HepG2 (cell line): ENCODE measurements around the gene SYNJ2. TPM values are rescaled to one million over a fixed set of nuclear protein-coding genes. Genes with fewer than 3 reads are reported as not detected.
A peak's percentile ranks its signal among the peaks of the same experiment; 100 is the strongest.

Source experiments
- BRD4 ChIP-seq: sonication (generic); formaldehyde crosslinking; IDR thresholded peaks from 2 replicates; pipeline ENCODE4 v1.4.0; 2020; ENCODE audit warnings: missing genetic modification reagents
- JUN ChIP-seq: sonication (generic); formaldehyde crosslinking; IDR thresholded peaks from 2 replicates; pipeline ENCODE4 v1.4.0; 2020; ENCODE audit warnings: mild to moderate bottlenecking, missing genetic modification reagents
- KAT8 ChIP-seq: IDR thresholded peaks from 2 replicates; pipeline ENCODE4 v1.6.1; 2016; ENCODE audit warnings: missing genetic modification reagents, missing compliant biosample characterization
- MEIS1 ChIP-seq: sonication (generic); formaldehyde crosslinking; IDR thresholded peaks from 2 replicates; pipeline ENCODE4 v1.9.0; 2021; ENCODE audit warnings: mild to moderate bottlenecking, missing genetic modification reagents, moderate library complexity, borderline replicate concordance
- NFE2L2 ChIP-seq: fragments of 150-350 bp; IDR thresholded peaks from 2 replicates; pipeline ENCODE4 v1.6.1; 2014; ENCODE audit warnings: low read length
- POLR2A ChIP-seq, 2 experiments: IDR thresholded peaks; 2 replicates each; pipeline ENCODE4 v1.6.1; 2011; ENCODE audit warnings: low read depth in 2 of 2, low read length in 2 of 2, mild to moderate bottlenecking in 1 of 2, moderate library complexity in 1 of 2; ENCODE audit not compliant: insufficient read depth in 1 of 2
- POLR2G ChIP-seq: fragments of 200-400 bp; formaldehyde crosslinking; IDR thresholded peaks from 2 replicates; pipeline ENCODE4 v1.6.1; 2018; ENCODE audit warnings: mild to moderate bottlenecking, low read depth, low read length, moderate library complexity
- SMAD3 ChIP-seq: sonication (generic); formaldehyde crosslinking; IDR thresholded peaks from 2 replicates; pipeline ENCODE4 v1.4.0; 2020; ENCODE audit warnings: missing genetic modification reagents
- ZBTB7B ChIP-seq: sonication (generic); formaldehyde crosslinking; IDR thresholded peaks from 2 replicates; pipeline ENCODE4 v1.4.0; 2020; ENCODE audit warnings: missing genetic modification reagents
- ZNF256 ChIP-seq: sonication (generic); formaldehyde crosslinking; conservative IDR thresholded peaks from 2 replicates; pipeline ENCODE4 v1.4.0; 2020; ENCODE audit warnings: missing genetic modification reagents
- ZSCAN20 ChIP-seq: sonication (generic); formaldehyde crosslinking; IDR thresholded peaks from 2 replicates; pipeline ENCODE4 v1.4.0; 2020; ENCODE audit warnings: missing genetic modification reagents, mild to moderate bottlenecking, borderline replicate concordance
- polyA plus RNA-seq, 8 experiments: library from polyadenylated mRNA; depleted of rRNA in 3 of 8; stranded (reverse) in 7 of 8; unstranded in 1 of 8; fragments of >200 nt; fragmentation: Illumina TruSeq in 4 of 8; extraction: Trizol in 4 of 8; gene quantifications; 2 replicates each; pipeline versions ENCODE4 v1.2.1 to v1.2.3, GENCODE V29; 2011 to 2016; ENCODE audit warnings: low read depth in 4 of 8, missing spikeins in 1 of 8, mixed read lengths in 1 of 8; ENCODE audit not compliant: insufficient read depth in 1 of 8
- total RNA-seq, 5 experiments: library from RNA; depleted of rRNA; stranded (reverse); fragments of >200 nt; fragmentation: Illumina TruSeq; extraction: Trizol; gene quantifications; 2 replicates each; pipeline ENCODE4 v1.2.3, GENCODE V29; 2016; ENCODE audit warnings: low read depth in 1 of 5
- TF ChIP-seq, protein P1 (sequence below): sonication (generic); formaldehyde crosslinking; IDR thresholded peaks from one replicate; pipeline ENCODE4 v1.5.1; 2020; ENCODE audit warnings: mild to moderate bottlenecking, missing genetic modification reagents; ENCODE audit errors: not compliant biosample characterization
- TF ChIP-seq, protein P2 (sequence below): sonication (generic); formaldehyde crosslinking; IDR thresholded peaks from 2 replicates; pipeline ENCODE4 v1.4.0; 2020; ENCODE audit warnings: missing genetic modification reagents, mild to moderate bottlenecking, borderline replicate concordance
- TF ChIP-seq, protein P3 (sequence below): sonication (generic); formaldehyde crosslinking; IDR thresholded peaks from 2 replicates; pipeline ENCODE4 v1.4.0; 2020; ENCODE audit warnings: mild to moderate bottlenecking, missing genetic modification reagents, borderline replicate concordance

SYNJ2 gene
- total and polyA plus RNA-seq, 2 of the 13 experiments (the other 11 are each of a cell fraction or from before 2014, with no cell fraction given), result 39.1 to 57.6 TPM

GRCh38 chr6:158033751-158034702 lies 52.4 kb downstream of the SYNJ2 start (continued):
- TF ChIP-seq, protein P1, sequence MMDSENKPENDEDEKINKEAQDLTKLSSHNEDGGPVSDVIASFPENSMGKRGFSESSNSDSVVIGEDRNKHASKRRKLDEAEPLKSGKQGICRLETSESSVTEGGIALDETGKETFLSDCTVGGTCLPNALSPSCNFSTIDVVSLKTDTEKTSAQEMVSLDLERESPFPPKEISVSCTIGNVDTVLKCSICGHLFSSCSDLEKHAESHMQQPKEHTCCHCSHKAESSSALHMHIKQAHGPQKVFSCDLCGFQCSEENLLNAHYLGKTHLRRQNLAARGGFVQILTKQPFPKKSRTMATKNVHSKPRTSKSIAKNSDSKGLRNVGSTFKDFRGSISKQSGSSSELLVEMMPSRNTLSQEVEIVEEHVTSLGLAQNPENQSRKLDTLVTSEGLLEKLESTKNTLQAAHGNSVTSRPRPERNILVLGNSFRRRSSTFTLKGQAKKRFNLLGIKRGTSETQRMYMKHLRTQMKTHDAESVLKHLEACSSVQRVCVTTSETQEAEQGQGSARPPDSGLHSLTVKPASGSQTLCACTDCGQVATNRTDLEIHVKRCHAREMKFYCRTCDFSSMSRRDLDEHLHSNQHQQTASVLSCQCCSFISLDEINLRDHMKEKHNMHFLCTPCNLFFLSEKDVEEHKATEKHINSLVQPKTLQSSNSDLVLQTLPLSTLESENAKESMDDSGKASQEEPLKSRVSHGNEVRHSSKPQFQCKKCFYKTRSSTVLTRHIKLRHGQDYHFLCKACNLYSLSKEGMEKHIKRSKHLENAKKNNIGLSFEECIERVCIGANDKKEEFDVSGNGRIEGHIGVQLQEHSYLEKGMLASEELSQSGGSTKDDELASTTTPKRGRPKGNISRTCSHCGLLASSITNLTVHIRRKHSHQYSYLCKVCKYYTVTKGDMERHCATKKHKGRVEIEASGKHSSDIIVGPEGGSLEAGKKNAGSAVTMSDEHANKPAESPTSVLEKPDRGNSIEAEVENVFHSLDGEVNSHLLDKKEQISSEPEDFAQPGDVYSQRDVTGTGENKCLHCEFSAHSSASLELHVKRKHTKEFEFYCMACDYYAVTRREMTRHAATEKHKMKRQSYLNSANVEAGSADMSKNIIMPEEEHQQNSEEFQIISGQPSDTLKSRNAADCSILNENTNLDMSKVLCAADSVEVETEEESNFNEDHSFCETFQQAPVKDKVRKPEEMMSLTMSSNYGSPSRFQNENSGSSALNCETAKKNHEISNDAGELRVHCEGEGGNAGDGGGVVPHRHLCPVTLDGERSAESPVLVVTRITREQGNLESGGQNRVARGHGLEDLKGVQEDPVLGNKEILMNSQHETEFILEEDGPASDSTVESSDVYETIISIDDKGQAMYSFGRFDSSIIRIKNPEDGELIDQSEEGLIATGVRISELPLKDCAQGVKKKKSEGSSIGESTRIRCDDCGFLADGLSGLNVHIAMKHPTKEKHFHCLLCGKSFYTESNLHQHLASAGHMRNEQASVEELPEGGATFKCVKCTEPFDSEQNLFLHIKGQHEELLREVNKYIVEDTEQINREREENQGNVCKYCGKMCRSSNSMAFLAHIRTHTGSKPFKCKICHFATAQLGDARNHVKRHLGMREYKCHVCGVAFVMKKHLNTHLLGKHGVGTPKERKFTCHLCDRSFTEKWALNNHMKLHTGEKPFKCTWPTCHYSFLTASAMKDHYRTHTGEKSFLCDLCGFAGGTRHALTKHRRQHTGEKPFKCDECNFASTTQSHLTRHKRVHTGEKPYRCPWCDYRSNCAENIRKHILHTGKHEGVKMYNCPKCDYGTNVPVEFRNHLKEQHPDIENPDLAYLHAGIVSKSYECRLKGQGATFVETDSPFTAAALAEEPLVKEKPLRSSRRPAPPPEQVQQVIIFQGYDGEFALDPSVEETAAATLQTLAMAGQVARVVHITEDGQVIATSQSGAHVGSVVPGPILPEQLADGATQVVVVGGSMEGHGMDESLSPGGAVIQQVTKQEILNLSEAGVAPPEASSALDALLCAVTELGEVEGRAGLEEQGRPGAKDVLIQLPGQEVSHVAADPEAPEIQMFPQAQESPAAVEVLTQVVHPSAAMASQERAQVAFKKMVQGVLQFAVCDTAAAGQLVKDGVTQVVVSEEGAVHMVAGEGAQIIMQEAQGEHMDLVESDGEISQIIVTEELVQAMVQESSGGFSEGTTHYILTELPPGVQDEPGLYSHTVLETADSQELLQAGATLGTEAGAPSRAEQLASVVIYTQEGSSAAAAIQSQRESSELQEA (CRISPR knock-in tag), result peak; percentile 48
- peak in 1 of 2 experiments; percentile 72; a peak in 3 of 4 replicates for TF ChIP-seq POLR2A (IDR thresholded peaks at IDR 0.05; ENCODE audit: insufficient read depth in 1 of 2, low read depth in 2 of 2, low read length in 2 of 2)
- TF ChIP-seq SMAD3 (CRISPR knock-in tag), result no peak
- TF ChIP-seq JUN (CRISPR knock-in tag), result 0 out of 2 replicates have a peak, but pooled peaks have one; percentile 28
- no peak for TF ChIP-seq ZSCAN20 (CRISPR knock-in tag)
- TF ChIP-seq ZNF256, result no peak
- 0 out of 2 replicates have a peak, but pooled peaks have one; percentile 67 for TF ChIP-seq MEIS1 (CRISPR knock-in tag)
- TF ChIP-seq ZBTB7B, result peak; percentile 97
- TF ChIP-seq, protein P2, sequence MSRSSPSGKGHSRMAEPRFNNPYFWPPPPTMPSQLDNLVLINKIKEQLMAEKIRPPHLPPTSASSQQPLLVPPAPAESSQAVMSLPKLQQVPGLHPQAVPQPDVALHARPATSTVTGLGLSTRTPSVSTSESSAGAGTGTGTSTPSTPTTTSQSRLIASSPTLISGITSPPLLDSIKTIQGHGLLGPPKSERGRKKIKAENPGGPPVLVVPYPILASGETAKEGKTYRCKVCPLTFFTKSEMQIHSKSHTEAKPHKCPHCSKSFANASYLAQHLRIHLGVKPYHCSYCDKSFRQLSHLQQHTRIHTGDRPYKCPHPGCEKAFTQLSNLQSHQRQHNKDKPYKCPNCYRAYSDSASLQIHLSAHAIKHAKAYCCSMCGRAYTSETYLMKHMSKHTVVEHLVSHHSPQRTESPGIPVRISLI (CRISPR knock-in tag), result peak; percentile 69; the same call in 1 of the 2 replicates
- TF ChIP-seq NFE2L2, result no peak; the same call in 1 of the 2 replicates
- no peak for TF ChIP-seq BRD4 (CRISPR knock-in tag)
- TF ChIP-seq, protein P3, sequence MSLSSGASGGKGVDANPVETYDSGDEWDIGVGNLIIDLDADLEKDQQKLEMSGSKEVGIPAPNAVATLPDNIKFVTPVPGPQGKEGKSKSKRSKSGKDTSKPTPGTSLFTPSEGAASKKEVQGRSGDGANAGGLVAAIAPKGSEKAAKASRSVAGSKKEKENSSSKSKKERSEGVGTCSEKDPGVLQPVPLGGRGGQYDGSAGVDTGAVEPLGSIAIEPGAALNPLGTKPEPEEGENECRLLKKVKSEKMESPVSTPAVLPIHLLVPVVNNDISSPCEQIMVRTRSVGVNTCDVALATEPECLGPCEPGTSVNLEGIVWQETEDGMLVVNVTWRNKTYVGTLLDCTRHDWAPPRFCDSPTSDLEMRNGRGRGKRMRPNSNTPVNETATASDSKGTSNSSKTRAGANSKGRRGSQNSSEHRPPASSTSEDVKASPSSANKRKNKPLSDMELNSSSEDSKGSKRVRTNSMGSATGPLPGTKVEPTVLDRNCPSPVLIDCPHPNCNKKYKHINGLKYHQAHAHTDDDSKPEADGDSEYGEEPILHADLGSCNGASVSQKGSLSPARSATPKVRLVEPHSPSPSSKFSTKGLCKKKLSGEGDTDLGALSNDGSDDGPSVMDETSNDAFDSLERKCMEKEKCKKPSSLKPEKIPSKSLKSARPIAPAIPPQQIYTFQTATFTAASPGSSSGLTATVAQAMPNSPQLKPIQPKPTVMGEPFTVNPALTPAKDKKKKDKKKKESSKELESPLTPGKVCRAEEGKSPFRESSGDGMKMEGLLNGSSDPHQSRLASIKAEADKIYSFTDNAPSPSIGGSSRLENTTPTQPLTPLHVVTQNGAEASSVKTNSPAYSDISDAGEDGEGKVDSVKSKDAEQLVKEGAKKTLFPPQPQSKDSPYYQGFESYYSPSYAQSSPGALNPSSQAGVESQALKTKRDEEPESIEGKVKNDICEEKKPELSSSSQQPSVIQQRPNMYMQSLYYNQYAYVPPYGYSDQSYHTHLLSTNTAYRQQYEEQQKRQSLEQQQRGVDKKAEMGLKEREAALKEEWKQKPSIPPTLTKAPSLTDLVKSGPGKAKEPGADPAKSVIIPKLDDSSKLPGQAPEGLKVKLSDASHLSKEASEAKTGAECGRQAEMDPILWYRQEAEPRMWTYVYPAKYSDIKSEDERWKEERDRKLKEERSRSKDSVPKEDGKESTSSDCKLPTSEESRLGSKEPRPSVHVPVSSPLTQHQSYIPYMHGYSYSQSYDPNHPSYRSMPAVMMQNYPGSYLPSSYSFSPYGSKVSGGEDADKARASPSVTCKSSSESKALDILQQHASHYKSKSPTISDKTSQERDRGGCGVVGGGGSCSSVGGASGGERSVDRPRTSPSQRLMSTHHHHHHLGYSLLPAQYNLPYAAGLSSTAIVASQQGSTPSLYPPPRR (CRISPR knock-in tag), result peak; percentile 88
- peak; percentile 68 for TF ChIP-seq POLR2G
- peak; percentile 87 for TF ChIP-seq KAT8
